NCI-H2171 treated with DMSO at 0.1 percent for 48 hours (cell line): ENCODE data around the gene PHACTR3.

Experiments used
- DNase-seq: peaks from one replicate; lab custom pipeline; 2025; lab: John Stamatoyannopoulos, UW

PHACTR3 gene

DNA sequence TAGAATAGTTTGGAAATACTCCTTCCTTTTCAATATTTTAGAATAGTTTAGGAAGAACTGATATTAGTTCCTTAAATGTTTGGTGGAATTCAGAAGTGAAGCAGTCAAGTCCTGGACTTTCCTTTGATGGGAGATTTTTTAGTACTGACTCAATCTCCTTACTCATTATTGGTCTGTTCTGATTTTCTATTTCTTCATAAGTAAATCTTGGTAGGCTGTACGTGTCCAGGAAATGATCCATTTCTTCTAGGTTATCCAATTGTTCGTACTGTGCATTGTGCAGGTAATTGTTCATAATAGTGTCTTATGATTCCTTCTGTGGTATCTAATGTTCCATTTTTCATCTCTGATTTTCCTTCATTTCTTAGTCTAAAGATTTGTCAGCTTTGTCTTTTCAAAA lies 190.2 kb downstream of the PHACTR3 start:
- DNase-seq, result no peak

DNA sequence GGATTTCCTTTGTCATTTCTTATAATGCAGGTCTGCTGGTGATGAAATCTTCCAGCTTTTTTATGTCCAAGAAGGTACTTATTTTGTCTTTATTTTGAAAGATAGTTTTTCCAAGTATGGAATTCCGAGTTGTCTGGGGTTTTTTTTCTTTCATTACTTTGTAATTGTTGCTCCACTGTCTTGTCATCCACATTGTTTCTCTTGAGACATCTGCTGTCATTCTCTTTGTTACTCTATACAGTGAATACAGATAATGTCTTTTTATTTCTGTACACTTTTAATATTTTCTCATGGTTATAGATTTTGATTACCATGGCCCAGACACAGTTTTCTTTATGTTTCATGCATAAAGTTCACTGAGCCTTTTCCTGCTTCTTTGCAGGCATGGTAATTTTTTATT lies 196.0 kb downstream of the PHACTR3 start:
- DNase-seq, result no peak

DNA sequence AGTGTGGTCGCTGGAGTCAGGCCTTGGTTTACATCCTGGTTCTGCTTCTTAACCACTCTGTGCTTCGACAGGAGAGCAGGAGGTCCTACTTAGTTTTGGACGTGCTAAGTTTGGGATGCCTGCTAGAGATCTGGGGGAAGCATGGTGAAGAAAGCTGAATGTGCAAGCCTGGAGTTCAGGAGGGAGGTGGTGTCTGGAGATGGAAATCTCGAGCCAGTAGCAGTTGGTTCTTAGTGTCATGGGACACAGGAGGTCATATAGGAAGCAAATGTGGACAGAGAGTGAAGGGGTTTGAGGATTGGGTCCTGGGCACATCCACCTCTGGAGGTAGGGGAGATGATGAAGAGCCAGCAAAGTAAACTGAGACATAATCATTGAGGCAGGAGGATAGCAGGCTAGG lies 197.7 kb downstream of the PHACTR3 start:
- no peak for DNase-seq

GRCh38 chr20:59802471-59803221 lies 198.3 kb downstream of the PHACTR3 start:
- DNase-seq, result no peak

GRCh38 chr20:59804347-59804746 lies 200.0 kb downstream of the PHACTR3 start:
- no peak for DNase-seq

- no peak for DNase-seq
These were observed 200.7 kb downstream of the PHACTR3 start for GRCh38 chr20:59804871-59805665.

GRCh38 chr20:59805786-59806577 lies 201.6 kb downstream of the PHACTR3 start:
- DNase-seq, result no peak

- DNase-seq, result no peak
These were observed 202.2 kb downstream of the PHACTR3 start for GRCh38 chr20:59806578-59806975.

GRCh38 chr20:59807909-59808728 lies 203.8 kb downstream of the PHACTR3 start:
- no peak for DNase-seq

- DNase-seq, result no peak
These were observed 204.5 kb downstream of the PHACTR3 start for GRCh38 chr20:59808729-59809381.

GRCh38 chr20:59809630-59810448 lies 205.5 kb downstream of the PHACTR3 start:
- DNase-seq, result no peak

DNA sequence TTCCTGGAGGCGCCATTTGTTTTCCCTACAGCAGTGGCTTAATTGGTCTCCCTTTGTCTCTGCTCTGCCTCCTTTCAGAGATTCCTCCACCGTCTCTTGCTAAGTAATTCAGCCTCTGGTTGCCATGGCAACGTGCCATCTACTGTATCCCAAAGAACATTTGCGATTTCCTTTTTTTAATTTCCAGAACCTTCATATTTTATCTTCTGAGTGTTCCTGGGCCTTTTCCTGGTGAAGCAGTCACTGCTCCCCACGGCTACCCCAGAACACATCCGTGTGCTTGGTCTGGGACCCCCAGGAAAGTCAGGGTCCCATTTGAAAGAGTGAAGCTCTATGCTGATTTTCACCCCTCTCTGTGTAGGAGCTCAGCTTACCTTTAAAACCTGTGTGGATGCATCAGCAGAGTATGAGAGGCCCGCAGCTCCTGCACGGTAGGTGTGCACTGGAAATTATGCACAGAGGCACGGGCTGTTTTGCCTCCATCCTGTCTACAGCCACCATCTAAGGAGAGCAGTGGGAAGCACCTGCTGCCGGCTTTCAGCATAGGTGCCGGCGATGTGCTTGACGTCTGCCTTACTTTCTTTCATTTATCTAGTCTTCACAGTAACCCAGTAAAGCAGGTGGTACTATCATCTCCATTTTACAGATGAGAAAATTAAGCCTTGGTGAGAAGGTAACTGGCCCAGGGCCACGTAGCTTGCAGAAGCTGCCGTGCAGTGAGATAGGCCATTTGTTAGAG lies 206.3 kb downstream of the PHACTR3 start:
- DNase-seq, result no peak

GRCh38 chr20:59811681-59812171 lies 207.4 kb downstream of the PHACTR3 start:
- DNase-seq, result no peak

GRCh38 chr20:59812286-59813125 lies 208.2 kb downstream of the PHACTR3 start:
- no peak for DNase-seq

DNA sequence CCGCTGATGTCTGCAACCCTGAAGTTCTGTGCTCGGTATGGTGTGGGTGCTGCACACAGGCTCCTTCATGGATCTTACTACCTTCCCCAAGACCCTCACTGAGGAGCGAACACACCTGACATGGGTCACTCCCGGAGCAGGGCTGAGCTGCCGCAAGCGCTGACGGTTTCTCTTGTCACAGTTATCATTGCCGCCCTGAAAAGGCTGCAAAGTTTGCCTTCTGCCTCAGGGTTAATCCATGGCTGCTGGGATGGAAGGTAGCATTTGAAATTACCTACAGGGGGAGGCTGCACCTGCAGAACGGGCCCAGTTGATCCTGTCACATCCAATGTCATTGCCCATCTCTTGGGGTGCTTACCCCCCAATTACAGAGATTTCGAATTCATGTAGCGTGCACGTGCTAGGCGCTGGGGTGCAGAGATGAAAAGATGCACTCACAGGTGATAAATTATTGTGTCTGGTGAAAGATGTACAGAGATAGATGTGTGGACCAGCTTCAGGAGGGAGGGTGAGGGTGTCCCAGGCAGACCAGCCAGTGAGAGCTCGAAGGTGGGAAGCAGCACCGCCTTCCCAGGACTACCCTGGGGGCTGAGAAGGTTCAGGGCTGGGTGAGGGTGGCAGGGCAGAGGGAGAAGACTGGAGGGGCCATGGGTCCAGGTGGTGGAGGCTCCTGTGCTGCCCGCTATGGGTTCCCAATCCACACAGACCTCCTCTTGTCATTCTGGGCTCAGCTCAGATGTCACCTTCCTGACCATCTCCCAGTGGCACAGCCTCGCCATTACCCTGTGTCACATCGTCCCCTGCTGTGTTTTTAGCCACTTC lies 209.0 kb downstream of the PHACTR3 start:
- DNase-seq, result no peak

DNA sequence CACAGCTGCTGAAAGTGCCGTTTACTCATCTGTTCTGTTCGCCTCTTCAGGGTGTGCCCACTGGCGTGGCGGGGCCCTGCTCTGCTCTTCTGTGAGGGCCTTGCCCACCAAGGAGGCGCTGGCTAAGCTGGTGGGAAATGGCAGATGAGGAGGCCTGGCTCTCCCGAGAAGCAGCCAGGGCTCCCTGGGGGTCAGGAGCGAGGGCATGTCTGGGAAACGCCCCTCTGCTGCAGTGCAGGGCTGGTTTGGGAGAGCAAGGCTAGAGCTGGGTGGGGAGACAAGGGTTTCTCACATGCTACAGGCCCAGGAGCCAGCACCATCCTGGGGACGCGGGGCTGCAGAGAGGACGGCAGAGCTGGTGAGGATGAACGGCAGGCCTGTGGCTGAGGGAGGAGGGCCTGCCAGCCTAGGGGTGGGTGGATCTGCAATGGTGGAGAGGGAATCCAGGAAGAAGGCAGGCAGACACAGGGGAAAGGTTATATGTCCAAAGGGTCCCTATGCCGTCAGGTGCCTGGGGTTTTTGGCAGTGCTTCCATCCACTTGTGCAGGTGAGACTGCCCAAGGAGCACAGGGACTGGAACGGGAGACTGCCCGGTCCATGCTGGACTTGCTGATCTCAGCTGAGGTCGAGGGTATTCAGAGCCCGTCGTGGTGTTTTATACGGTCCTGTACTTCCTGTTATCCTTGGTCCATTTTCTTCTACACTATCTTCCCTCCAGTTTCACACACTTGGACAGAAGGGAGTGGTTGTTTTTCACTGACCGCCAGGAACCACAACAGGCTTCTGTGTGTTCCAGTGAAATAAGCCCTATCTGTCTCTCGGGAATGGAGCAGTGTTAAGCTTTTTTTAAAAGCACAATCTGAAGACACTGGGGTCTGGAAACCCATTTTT lies 209.9 kb downstream of the PHACTR3 start:
- DNase-seq, result no peak
